HG02885 (cell line): ENCODE measurements around the gene DHODH.
"Not testable (repeated sequence)": the region's sequence is repeated elsewhere in the genome, so short reads cannot be mapped to it uniquely, and the experiment has no call there.

Experiments used
- ATAC-seq: cut with Tn5 transposase; IDR thresholded peaks from one replicate; pipeline ENCODE4 v1.9.1; 2021; ENCODE audit warnings: mild to moderate bottlenecking; ENCODE audit not compliant: unreplicated experiment, poor library complexity

Gene DHODH

DNA sequence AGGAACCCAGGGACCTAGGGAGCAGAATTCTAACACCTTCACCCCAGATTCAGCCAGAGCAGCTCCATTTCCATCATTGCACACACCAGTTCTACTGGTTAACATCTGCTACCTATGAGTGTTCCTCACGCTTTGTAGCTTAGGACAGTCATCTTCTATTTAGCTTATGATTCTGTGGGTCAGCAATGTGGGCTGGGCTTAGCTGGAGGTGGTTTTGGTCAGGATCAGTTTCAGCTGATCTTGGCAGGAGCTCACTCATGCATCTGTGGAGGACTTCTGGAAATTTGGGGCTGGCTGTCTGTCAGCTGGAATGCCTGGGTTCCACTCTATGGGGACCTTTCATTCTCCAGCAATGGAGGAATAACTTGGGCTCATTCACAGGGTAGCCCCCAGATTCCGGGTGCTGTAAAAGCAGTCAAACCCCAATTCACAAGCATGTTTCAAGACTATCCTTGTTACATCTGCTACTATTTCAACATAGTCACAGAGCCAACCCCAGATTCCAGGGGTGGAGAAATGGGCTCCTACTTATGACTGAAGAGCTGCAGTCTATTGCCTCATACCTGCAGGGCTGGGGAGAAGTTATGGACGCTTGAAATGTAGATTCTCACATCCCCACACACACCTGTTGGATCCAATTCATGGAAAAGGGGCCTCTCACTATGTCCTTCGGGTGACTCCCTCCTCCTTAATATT is 42.4 kb downstream of the DHODH start:
- ATAC-seq, result no peak

DNA sequence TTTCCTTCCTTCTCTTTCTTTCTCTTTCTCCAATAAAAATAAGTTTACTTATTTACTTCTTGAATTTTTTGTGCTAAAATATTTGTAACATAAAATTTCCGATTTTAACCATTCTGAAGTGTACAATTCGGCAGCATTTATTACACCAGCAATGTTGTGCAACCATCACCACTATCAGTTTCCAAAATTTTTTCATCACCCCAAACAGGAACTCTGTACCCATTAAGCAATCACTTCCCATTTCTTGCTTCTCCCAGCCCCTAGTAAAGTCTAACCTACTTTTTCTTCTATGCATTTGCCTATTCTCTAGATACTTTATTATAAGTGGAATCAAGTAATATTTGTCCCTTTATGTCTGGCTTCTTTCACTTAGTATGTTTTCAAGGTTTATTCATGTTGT is 43.3 kb downstream of the DHODH start:
- ATAC-seq, result no peak

DNA sequence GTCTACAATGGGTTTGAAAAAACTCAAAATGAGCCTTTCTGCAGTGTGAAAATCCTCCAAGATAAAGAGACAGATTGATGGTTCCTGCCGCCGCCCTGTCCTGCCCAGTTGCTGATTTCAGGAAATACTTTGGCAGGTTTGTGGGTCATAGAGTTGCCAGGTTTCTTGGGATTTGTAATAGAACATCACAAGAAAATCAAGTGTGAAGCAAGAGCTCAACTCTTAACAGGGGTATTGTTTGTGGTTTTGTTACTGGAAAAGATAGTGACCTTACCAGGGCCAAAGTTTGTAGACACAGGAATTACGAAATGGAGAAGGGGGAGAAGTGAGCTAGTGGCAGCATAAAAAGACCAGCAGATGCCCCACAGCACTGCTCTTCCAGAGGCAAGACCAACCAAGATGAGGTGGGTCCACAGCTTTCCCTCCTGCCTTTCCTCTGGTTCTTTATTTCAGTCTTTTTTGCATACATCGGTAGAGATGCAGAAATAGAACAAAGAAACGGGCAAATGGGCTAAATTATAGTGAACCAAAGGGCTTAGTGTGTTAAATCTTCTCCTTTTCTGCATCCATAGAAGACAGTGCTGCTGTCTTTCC is 45.8 kb downstream of the DHODH start, which contains the start of gene HP:
HP (plus strand) TSS at position 252 of the 594 bp plus-strand sequence; CDS start at position 400, 148 bp downstream.
- ATAC-seq, result not testable (repeated sequence)

DNA sequence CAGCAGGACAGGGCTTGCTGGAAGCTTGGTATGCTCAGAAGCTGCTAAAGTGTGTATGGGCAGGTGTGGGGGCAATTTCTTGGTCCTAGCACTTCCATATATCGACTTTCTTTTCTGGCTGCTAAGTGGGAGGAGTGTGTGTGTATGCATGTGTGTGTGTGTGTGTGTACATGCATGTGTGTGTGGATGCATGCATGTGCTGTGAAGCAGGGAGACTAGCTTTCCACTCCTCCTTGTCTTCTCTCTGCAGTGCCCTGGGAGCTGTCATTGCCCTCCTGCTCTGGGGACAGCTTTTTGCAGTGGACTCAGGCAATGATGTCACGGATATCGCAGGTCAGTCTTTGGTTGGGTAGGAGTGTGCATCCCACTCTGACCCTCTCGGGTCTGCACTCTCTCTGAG is 47.4 kb downstream of the DHODH start:
- no peak for ATAC-seq

DNA sequence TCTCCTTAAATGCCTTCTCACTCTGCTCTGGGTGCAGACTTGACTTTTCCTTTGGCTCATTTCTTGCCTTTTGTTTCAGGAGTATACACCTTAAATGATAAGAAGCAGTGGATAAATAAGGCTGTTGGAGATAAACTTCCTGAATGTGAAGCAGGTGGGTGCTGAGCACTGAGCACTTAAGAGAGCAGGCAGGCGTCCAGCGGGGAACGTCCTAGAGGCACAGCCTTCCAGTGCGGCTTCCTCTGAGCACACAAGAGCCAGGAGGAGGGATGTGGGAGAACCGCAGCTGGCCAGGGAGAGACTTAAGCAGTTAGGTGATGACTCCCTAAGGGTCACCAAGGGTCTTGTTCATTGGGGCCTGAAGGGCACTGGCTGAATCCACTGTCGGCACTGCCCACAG is 48.8 kb downstream of the DHODH start:
- not testable (repeated sequence) for ATAC-seq

DNA sequence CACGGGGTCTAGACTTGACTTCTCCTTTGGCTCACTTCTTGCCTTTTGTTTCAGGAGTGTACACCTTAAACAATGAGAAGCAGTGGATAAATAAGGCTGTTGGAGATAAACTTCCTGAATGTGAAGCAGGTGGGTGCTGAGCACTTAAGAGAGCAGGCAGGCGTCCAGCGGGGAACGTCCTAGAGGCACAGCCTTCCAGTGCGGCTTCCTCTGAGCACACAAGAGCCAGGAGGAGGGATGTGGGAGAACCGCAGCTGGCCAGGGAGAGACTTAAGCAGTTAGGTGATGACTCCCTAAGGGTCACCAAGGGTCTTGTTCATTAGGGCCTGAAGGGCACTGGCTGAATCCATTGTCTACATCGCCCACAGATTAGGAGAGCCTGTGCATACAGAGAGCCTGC is 50.5 kb downstream of the DHODH start:
- ATAC-seq, result not testable (repeated sequence)

DNA sequence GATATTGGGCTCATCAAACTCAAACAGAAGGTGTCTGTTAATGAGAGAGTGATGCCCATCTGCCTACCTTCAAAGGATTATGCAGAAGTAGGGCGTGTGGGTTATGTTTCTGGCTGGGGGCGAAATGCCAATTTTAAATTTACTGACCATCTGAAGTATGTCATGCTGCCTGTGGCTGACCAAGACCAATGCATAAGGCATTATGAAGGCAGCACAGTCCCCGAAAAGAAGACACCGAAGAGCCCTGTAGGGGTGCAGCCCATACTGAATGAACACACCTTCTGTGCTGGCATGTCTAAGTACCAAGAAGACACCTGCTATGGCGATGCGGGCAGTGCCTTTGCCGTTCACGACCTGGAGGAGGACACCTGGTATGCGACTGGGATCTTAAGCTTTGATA is 51.9 kb downstream of the DHODH start:
- ATAC-seq, result no peak

DNA sequence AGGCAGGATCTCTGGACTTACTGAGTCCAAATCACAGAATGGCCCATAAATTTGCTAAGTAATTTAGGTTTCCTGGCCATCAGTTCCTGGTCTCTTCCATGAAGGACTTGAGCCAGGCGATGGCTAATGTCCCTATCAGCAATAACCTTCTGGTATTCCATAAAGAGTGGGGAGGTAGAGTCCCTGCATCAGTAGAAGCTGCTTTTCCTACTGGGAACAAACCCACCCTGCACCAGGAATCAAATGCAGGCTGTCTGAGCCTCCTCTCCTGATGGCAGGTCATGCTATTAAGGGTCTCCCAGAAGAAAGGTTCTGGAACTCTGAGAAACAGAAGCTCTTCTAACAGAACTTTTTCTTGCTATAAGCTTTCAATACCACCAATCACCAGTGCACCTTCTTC is 53.0 kb downstream of the DHODH start:
- ATAC-seq, result no peak

DNA sequence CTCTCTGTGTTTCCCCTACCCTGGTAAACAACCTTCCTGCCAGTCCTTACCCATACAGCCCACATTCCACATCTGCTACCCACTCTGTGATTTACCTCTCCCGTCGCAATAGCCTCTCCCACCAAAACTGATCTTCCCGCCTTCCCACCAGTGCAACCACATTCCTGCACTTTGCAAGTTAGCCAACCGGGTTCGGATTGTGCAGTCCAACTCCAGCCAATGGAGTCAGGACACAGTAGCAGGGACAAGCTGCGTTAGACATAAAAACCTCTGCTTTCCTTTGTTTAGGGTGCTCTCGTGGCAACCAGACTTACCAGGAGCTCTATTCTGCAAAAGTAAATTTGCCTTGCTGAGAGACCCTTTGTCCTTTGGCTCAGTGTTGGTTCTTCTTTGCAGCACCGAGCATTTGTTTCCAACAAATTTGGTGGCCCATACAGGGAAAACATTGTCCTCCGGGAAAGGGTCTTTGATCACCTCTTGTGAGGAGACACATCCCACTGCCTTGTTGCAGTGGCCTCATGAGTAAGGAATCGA is 55.9 kb downstream of the DHODH start:
- no peak for ATAC-seq

DNA sequence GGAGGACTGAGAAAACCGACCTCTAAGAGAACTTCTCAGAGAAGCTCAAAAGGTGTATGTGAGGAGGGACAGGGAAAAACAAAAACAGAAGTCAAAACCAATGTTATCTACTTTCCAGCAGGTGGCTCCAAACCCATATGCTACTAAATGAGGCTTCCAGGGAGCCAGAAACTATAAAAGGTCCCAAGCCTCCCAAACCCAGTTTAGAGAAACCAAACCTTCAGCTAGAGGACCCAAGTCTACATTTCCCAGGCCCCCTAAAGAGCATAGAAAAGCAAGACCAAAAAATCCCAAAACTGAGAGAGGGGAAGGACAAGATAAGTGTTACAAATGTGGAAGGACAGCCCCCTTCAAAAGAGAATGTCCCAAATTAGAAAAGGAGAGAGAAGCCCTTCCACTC is 58.2 kb downstream of the DHODH start:
- peak; percentile 60 for ATAC-seq

DNA sequence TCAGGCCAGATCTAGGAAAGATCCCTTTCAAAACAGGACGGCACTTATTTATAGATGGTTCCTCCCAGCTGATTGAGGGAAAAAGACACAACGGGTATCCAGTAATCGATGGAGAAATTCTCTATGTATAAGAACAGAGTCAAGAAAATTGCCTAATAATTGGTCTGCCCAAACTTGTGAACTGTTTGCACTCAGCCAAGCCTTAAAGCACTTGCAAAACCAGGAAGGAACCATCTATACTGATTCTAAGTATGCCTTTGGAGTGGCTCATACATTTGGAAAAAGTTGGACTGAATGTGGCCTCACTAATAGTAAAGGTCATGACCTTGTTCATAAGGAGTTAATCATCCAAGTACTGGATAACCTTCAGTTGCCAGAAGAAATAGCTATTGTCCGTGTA is 60.4 kb downstream of the DHODH start:
- no peak for ATAC-seq

DNA sequence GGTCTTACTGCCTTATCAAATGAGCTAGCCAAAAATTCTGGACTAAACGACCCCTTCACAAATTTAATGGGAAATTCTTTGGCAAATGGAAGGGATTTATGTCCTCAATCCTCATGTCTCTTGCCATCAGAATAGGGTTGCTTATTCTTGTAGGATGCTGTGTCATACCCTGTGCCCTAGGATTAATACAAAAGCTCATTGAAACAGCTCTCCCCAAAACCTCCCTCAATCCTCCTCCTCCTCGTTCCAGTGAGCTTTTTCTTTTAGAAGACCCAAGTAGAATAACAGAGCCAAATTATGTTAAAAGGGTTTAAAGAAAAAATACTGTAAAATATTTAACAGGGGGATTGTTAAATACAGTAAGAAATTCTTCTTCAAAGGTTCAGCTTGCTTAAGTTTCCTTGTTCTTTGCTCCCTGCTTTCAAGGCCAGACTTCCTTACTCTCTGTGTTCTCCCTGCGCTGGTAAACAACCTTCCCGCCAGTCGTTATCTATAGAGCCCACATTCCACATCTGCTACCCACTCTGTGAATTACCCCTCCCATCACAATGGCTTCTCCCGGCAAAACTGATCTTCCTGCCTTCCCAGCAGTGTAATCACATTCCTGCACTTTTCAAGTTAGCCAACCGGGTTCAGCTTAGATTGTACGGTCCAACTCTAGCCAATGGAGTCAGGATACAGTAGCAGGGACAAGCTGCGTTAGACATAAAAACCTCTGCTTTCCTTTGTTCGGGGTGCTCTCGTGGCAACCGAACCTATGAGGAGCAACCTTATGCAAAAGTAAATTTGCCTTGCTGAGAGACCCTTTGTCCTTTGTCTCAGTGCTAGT is 64.2 kb downstream of the DHODH start:
- no peak for ATAC-seq

DNA sequence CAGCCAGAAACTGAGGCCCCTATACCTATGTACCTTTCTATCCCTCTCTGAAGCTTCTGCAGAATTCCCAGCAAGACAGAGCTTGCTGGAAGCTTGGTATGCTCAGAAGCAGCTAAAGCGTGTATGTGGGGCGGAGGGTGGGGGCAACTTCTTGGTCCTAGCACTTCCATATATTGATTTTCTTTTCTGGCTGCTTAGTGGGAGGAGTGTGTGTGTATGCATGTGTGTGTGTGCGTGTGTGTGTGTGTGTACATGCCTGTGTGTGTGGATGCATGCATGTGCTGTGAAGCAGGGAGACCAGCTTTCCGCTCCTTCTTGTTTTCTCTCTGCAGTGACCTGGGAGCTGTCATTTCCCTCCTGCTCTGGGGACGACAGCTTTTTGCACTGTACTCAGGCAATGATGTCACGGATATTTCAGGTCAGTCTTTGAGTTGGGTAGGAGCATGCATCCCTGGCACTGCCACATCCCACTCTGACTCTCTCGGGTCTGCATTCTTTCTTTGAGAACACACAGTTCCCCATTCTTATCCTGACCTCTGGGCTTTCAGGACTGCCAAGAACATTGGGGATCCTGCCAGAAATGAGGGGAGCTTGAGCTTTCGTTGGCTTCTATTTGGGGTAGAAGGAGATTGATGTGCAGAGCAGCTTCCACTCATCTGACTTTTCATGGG is 65.2 kb downstream of the DHODH start:
- no peak for ATAC-seq

DNA sequence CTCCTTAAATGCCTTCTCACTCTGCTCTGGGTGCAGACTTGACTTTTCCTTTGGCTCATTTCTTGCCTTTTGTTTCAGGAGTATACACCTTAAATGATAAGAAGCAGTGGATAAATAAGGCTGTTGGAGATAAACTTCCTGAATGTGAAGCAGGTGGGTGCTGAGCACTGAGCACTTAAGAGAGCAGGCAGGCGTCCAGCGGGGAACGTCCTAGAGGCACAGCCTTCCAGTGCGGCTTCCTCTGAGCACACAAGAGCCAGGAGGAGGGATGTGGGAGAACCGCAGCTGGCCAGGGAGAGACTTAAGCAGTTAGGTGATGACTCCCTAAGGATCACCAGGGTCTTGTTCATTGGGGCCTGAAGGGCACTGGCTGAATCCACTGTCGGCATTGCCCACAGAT is 66.5 kb downstream of the DHODH start:
- not testable (repeated sequence) for ATAC-seq
